Dedifferentiated amniotic fluid mesenchymal stem cell (primary cell): ENCODE measurements around the gene LRGUK.
"Not testable (repeated sequence)": the region's sequence is repeated elsewhere in the genome, so short reads cannot be mapped to it uniquely, and the experiment has no call there.

ENCODE experiments used
- DNase-seq: peaks from one replicate; pipeline ENCODE4 v3.0.0-alpha.2; 2016; ENCODE audit errors: extremely low spot score

Gene LRGUK

DNA sequence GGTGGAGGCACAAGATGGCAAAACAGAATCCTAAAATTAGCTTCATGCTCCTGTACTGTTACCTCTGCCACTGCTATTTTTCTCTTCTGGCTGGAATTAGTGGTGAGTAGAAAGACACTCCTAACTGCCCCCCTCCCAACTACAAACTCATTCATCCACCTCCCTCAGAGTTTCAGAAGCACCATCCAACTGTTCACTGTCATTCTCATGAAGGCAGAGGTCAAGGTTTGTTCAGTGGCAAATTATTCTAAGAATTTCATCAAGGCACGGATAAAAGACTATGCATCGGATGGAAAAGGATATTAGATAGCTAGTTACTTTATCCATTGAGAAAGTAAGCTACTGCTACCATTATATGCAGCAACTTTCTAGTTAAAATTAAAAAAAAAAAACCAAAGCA is 59.7 kb downstream of the LRGUK start:
- no peak for DNase-seq

DNA sequence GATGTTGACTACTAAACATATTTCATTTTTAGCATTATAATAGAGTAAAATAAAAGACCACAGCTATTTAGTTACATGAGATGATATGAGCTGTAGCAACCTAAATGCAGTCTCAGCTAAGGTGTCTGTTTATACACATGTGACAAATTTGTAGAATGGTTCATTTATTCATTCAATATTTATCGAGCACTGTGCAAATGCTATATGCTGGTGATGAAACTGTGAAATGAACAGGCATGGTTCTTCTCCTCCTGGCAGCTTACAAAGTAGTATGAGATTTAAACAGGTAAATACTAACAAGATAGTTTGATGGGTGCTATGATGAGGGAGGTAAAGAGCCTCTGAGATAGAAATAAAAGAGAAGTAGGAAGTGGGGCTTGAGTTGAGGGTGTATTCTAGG is 60.8 kb downstream of the LRGUK start:
- no peak for DNase-seq

DNA sequence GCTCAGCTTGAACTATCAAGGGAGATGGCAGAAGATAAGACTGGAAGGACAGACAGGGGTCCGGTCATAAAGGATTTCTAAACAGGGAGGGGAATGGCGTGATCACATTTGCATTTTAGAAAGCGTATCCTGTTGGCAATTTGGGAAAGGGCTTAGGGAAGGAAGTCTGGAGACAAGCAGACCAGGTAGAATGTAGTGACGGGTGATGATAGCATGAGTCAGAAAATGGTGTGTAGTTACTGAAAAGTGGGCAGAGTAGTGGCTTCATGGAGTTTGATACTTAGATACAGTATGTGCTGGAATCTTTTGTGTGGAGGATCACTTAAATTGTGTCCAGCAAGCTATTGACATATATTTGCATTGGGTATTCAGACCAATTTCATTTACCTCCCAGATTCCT is 61.2 kb downstream of the LRGUK start:
- no peak for DNase-seq

DNA sequence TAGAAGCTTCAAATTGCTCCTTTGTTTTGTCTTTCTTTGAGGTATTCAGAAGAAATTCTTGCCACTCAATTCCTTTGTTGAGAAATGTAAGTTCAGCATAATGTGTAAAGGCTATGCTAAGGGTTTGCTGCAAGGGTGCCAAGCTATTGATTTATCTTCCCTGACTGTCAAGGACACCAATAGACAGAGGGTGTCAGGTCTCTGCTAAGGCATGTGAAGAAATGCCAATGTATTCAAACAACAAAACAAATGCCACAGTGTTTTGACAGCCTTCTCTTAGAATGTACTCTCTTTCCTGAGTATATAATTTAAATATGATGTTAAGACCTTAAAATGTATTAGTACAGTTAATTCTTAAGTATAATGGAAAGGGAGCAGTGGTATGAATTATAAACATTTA is 62.4 kb downstream of the LRGUK start:
- no peak for DNase-seq

DNA sequence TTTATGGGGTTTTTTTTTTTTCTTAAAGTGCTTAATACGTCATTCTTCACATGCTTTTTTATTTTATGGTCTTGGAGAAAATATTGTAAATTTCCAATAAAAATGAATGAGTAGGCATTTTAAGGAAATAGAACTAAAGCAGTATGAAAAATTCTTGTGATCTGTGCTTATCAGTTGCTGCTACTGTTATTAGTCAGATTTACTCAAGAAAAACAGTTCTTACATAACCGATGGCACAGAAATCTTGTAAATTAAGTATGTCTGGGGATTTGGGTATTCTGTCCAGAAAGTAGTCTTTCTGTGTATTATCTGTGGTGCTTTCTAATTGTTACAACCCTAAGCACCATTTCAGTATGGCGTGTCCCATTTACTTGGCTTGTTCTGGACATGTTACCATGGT is 64.7 kb downstream of the LRGUK start:
- no peak for DNase-seq

DNA sequence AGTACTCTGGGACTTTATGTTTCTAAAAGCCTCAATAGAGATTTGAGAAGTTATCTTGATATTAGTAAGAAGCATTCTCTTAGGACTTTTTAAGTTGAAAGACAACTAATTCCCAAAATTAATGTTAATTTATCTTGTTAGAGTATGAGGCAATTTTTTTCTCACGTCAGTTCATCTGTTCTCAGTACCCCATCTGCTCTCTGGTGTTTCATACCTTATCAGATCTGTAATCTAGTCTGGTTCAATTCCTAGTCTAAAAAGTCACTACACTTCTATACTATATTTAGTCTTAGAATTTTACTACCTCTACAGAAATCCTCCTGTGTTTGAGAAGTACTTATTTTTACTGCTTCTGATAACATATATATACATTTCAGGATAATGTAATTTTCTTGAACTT is 66.1 kb downstream of the LRGUK start:
- DNase-seq, result no peak

DNA sequence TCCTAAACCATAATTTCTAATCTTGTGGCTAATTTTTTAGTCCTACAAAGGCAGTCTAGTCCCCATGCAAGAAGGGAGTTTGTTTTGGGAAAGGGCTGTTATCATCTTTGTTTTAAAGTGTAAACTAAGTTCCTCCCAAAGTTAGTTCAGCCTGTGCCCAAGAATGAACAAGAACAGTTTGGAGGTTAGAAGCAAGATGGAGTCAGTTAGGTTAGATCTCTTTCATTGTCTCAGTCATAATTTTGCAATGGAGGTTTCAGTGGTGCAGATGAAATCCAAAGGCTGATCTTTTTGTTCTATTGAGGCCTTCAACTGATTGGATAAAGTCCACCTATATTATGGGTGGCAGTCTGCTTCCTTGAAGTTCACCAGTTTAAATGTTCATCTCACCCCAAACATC is 68.1 kb downstream of the LRGUK start:
- DNase-seq, result no peak

DNA sequence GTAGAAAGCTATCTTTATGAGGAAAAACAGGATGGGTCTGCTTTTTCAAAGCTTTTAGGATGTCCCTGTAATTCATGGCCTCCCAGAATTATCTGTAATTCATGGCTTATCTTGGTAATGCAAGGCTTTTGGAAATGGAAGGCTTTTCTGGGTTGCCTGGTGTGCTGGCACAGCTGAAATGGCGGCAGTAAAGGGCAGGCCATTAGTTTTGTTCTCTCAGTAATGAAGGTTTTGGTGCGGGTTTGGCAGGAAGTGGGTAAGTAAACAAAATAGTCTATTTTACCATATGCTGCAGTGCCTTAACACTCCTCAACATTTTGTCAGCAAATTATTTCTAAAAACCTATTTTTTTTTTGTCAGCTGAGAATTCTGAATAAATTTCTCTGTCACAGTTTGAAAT is 69.3 kb downstream of the LRGUK start:
- DNase-seq, result no peak

DNA sequence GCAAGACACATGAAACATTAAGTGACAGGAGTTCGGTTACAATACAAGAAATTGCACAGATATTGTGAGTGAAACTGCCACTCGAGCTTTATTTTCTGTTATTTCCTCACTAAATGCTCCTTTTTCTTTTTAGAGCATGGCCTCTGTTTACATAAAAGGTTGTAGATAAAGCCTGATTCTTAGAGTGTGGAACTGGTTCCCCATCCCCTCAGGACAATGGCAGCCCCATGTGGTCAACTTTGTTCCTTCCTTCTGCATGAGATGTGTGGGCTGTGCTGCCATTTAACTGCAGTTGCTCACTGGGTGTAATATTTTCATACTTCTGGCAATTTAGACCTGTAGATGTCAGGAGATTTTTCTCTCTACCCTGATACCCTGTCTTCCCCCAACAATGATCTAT is 70.2 kb downstream of the LRGUK start:
- no peak for DNase-seq

DNA sequence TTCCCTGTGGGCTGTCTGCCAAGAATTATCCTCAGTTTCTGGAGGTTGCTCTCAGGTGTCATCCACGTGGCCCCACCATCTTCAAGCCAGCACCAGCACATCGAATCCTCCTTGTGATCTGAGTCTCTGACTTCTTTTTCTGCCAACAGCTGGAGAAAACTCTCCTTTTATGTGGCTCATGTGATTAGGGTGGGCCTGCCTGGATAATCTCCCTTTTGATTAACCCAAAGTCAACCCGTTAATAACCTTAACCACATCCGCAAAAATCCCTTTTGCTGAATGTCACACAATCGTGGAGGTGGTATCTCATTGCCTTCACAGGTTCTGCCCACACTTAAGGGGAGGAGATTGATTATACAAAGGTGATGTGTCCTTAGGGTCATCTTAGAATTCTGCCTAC is 73.8 kb downstream of the LRGUK start:
- DNase-seq, result no peak

DNA sequence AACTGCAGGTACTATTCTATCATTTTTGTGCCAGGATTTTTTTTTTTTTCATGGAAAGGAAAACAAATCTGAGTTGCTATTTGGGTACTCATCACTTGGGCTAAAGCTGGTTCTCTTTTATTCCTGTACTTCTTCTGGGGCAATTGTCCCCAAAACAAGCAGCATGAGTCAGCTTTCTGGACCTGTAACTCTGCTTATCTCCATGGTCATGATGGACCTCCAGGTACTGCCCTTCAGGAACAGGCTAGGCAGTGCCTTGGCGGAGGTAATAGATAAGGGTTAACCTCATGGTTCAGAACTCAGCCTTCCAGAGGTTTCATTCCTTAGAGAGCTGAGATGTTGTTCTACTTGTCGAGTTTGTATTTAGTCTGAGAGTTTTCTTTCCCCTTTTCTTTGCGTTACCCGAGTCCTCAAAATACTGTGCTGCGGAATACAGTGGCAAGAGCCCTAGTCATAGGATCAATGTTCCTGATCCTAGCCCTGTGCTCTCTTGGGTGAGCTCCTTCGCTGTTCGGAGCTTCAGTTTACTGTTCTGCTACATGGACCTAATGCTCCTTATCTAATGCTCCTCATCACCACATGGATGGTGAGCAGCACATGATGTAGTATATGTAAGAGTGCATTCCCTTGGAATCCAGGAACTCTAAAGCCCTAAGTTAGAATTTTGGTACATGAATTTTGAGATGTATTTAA is 74.6 kb downstream of the LRGUK start:
- DNase-seq, result no peak

DNA sequence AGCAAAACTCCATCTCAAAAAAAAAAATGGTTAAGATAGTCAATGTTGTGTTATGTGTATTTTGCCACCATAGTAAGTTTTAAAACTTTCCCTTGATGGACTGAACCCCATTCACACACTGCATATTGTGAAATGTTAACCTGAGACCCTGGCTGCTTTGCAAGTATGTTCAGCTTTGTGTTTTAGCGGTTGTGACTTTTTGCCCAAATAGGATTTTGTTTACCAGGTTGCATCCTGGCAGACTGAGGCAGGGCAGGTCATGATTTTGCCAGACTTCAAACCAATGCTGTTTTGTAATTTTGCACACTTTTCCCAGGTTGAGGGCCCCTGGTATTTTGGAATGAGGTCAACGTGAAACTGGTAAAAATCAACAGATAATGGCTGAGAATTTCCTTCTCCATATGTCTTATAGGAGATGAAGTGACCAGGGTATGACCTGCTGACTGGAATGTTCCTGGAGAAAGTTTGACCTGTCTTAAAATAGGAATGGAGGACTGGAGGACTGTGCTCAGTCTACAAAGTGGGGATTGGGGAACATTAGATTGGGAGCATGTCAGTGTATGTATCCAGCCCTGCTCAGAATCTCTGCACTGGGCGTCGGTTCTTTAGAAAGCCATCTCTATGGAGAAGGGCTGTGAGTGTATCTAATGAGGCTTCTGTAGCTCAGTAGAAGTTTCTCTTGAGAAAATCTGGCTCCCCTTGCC is 76.2 kb downstream of the LRGUK start:
- no peak for DNase-seq

DNA sequence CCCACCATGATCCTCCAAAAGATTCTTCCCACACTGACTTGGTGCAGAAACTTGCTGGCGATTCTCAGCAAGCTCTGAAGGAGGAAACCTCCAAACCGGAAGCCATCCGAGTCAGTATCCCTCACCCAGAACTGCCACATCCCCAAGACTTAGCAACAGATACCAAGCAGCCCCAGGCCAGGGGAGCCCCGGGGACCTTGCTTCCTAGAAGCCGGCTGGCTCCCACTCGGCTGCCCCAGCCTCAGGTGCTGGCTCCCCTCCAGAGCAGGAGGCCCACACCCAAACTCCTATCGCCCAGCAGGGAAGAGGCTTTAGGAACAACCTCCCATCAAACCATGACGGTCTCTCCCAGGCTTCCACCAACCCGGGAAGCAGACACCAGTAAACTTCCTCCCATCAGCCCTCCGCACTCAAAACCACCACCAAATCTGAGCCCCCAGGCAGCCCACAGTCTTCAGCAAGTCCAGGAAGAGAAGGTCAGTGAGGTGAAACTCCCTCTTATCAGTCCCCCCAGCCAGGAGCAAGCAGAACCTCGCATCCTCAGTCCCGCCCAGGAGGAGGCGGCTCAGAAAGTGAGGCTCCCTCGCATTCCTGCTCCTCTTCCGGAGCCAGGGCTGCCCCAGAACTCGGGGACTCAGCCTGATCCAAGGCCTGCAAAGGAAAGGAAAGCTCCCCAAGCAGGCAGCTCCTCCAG is 82.3 kb downstream of the LRGUK start:
- DNase-seq, result no peak

DNA sequence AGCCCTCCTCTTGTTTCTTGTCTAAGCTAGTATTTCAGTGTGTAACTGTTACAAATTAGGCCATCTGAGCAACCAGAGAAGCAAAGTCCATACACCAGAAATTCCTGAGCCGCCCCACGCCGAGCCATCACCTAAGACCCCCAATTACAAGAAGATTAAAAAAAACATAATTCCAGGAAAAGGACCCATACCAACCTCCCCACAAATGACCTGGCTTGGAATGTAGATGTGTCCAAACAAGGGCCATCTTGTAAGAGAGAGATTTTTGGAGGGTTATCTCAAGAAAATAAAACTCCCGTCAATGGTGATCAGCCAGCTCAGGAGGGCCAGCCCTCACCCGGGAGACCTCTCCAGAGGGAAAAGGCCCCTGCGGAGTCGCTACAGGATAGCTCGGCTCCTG is 83.1 kb downstream of the LRGUK start:
- DNase-seq, result no peak

DNA sequence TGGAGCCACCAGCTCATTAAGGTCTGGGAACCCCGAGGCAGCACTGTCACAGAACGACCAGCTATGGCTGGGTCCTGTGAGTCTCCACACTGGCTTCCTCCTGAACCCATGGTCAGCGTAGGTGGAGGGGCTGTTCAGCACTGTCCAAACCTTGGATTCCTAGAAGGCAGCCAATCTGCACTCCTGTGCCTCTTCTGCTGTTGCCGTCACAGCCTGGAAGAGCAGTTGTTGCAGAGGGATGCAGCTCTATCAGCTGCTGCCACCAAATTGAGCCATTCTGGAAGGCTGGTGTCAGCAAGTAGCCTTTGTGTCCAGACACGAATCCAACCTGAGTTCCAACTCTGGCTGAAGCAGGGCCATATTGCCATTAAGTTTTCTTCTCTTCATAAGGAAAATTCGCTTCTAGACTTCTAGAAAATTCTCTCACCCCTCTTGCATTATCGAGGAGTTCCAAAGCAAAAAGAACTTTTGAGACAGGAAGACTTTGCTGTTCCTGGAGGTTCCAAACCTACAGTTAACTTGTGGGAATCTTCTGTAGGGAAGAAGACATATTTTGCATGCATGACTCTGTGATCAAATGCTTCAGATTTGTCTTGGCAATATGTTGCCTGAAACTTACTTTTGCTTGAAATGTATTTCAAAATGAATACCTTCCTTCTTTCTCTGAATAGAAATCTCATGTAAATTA is 84.0 kb downstream of the LRGUK start:
- DNase-seq, result no peak

DNA sequence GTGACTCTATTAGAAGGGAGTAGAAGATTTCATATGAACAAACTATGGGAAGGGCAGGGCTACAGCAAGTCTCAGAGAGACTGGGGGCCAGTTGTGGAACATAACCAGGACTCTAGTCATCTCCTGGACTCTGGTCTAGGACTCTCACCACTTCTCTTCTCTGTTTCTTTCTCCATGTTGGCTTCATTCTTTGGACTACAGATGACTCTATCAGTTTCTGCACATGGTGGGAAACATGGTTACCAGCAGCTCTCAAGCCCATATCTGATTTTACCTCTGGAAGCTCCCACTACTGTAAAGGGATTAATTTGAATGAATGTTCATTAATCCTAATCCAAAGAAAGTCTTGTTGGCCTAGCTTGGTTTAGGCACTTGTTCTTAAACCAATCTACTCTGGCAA is 84.7 kb downstream of the LRGUK start:
- DNase-seq, result no peak

DNA sequence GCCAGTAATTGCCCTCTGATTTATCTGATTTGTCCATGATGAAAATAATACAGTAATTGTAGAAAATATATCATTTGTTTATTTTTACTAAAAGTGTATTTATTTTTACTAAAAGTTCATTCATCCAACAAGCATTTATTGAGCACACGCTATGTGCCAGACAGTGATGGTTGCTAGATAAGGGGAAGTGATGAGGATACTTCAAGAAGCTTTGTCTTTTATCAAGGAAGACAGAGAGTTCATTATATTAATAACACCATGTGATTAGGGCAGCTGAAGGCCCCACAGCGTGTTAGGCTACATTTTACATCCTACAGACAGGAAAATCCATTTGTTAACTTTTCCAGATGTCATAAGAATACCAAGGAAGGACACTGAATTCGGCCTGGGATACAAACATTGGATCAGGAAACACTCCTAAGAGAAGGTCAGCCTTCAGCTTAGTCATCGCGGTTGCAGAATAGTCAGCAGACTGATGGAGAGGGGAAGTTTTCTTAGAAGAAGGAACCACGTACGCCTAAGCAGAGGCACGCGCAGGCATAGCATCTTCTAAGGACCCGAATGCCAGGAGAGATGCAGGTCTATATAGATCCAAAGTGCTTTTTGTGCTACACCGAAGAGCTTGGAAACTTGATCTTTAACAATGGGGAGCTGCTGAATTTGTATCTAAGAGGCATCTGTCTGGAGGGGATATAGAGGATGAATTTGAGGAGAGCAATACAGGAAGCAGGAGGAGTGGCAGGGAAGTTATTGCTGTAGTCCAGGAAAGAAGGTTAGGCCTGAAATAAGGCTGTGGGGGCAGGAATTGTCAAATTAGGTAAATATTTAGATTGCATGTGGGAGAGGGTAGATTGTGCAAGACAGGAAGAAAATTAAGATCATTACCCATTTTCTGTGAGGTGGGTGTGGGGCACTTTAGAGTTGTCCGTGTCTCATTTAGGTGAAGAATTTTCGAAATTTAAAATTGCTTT is 85.7 kb downstream of the LRGUK start:
- DNase-seq, result no peak

DNA sequence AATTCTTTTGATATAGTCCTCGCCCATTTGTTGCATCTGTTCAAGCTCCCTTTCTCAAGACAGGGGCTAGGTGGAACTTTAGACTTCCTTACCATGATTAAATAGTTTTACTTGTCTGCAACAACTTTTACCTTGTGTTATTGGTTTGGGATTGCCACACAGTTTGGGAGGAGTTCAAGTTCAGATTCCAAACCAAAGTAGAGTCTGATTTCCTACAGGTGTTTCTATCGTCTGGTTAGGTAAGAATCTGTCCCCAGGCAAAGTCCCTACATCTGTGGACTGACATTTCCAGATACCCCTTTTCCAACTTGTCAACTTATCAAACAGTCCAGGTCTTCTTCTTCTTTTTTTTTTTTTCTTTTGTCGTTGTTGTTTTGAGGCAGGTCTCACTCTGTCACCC is 93.1 kb downstream of the LRGUK start:
- DNase-seq, result no peak

DNA sequence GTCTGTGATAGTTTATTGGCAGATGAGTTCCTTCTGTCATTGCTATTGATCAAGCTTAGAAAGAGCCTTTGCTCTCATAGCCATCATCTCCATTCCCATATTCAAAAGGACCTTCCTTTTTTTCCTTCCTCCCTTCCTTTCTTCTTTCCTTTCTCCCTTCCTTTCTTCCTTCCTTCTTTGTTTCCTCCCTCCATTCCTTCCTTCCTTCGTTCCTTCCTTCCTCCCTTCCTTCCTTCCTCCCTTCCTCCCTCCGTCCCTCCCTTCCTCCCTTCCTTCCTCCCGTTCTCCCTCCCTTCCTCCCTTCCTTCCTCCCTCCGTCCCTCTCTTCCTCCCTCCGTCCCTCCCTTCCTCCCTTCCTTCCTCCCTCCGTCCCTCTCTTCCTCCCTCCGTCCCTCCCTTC is 104.2 kb downstream of the LRGUK start:
- DNase-seq, result not testable (repeated sequence)

DNA sequence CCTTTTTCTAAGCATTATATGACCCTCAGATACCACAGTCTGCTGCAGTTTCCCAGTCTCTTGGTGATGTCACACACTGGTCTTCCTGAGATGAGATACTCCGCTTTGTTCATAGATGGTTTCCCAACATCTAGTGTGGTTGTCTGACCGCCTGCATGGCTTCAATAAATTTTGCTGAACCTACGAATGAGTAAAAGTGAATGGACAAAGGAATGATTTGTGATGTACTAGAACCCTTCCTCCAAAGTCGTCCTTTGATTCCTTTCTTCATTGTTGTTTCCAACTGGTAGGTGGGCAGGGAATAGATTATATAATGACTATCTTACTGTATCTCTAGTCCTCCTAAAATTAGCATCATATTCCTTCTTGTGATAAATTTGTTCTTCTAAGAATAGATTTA is 107.1 kb downstream of the LRGUK start:
- DNase-seq, result no peak

DNA sequence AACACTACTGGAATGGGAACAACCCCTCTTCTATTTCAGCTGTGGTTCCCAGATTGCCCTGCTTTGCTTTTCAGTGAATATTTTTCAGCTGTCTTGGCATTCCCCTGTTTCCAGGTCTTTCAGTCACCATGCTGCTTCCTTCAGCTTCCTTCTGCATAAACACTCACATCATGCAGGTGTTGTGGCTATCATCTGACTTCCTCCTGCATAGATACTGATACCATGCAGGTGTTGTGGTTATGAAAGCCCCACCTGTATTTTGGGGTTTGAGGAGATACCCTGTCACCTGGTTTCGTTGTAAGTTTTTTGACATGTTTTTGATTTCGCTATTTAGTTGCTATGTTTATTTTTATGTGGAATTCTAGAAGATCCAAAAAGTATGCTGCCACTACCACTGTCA is 118.1 kb downstream of the LRGUK start:
- no peak for DNase-seq
